Measurements from ENCODE around the gene MMP8. TPM values are rescaled to one million over a fixed set of nuclear protein-coding genes. Genes with fewer than 3 reads are reported as not detected.

MMP8 gene
- total RNA-seq, 1 experiment from 2014 or later = not detected

DNA sequence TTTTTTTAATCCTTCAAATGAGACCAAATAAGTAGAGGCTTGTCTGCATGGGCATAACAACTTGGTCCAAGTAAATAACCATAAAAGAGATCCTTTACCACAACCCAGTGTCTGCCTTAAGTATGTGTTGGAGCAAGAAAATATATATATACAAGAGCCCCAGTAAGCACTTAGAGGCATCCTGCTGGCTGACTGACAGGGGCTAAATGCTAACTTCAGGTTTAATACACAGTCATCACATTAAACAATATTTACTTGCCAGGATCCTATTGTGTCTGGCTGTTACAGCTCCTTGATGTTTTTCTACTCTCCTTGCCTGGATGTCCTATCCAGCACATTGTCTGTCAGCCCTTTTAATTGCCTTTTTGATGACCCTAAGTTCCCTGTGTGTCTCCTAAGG is 62.1 kb downstream of the MMP8 start:
- BruUV-seq (replicated peaks) = no TSS peak
- Histone ChIP-seq H3K27ac (ENCODE audit: low read depth, low read length) (no peak overlapping the region), H2AFZ (ENCODE audit: low read depth, low read length, poor library complexity, severe bottlenecking) (no peak overlapping the region), H3K4me2 (ENCODE audit: low read length) (no peak overlapping the region), H3K36me3 (ENCODE audit: control insufficient read depth in 1 of 2, insufficient read depth in 2 of 2, low read length in 2 of 2) (no peaks in the 10 kb centered on the region), H3K9me3 (ENCODE audit: control insufficient read depth in 1 of 2, insufficient read depth in 1 of 2, low read depth in 1 of 2, low read length in 2 of 2) (no peaks in the 10 kb centered on the region), H3K4me1 (ENCODE audit: control insufficient read depth in 1 of 2, insufficient read depth in 2 of 2, low read length in 2 of 2) (peaks cover 0 to 12% of the 10 kb centered on the region in 2 experiments; a peak in 1 of 4 replicates), H3K4me3 (replicated peaks in 1 of 2; ENCODE audit: low read depth in 1 of 2, low read length in 2 of 2) (no peak overlapping the region), H3K79me2 (ENCODE audit: insufficient read depth, low read length) (no peaks in the 10 kb centered on the region), H3K9ac (ENCODE audit: low read length) (no peak overlapping the region), H3K9me2 (ENCODE audit: insufficient read depth) (no peaks in the 10 kb centered on the region), H3K27me3 (ENCODE audit: insufficient read depth, low read length) (no peaks in the 10 kb centered on the region), H4K20me1 (ENCODE audit: insufficient read depth) (no peaks in the 10 kb centered on the region)
- no peak for ATAC-seq
- no peak for TF ChIP-seq ATF3 (IDR thresholded peaks at IDR 0.05)
- TF ChIP-seq EGR1 (IDR thresholded peaks at IDR 0.05; ENCODE audit: low read depth) = no peak
- TF ChIP-seq SRF (IDR thresholded peaks at IDR 0.05; ENCODE audit: low read depth) = no peak
- TF ChIP-seq TCF7L2 (IDR thresholded peaks at IDR 0.05; ENCODE audit: borderline replicate concordance, extremely low read depth, insufficient read depth, insufficient read length) = no peak
- no peak for TF ChIP-seq RAD21 (IDR thresholded peaks at IDR 0.05; ENCODE audit: low read depth)
- TF ChIP-seq YY1 (IDR thresholded peaks at IDR 0.05; ENCODE audit: extremely low read depth, insufficient replicate concordance, low read depth, low read length) = no peak
- RAD21 ChIA-PET (ENCODE audit: low non-redundant PET in 1 of 2, low total read pairs in 2 of 2, uncharacterized antibody in 2 of 2, unreplicated experiment in 2 of 2) = no interaction called here
- CTCF ChIA-PET = no interaction called here
- POLR2A ChIA-PET = no interaction called here
- intact Hi-C loops (cut with micrococcal nuclease) = no loop called here
- DNase-seq (ENCODE audit: low read depth, low spot score) = no peak

Other genes with a start within 250 kb of the MMP8 start
- 0.61 TPM for gene MMP7, start 194.2 kb downstream of the MMP8 start, total RNA-seq (2021; ENCODE audit: unreplicated experiment)
- gene MMP20, start 99.6 kb downstream of the MMP8 start, total RNA-seq (2021; ENCODE audit: unreplicated experiment) = 0.30 TPM
- not detected for gene MMP27, start 19.2 kb downstream of the MMP8 start, total RNA-seq (2021; ENCODE audit: unreplicated experiment)
- not detected for gene MMP10, start 55.7 kb upstream of the MMP8 start, total RNA-seq (2021; ENCODE audit: unreplicated experiment)
- gene MMP1, start 73.2 kb upstream of the MMP8 start, total RNA-seq (2021; ENCODE audit: unreplicated experiment) = not detected
- not detected for gene MMP3, start 118.7 kb upstream of the MMP8 start, total RNA-seq (2021; ENCODE audit: unreplicated experiment)
- gene MMP12, start 150.0 kb upstream of the MMP8 start, total RNA-seq (2021; ENCODE audit: unreplicated experiment) = not detected
- not detected for gene MMP13, start 230.8 kb upstream of the MMP8 start, total RNA-seq (2021; ENCODE audit: unreplicated experiment)

Measured in HCT116 (cell line).